A549 (cell line): ENCODE data around the gene PCYT1B. TPM values are rescaled to one million over a fixed set of nuclear protein-coding genes. Genes with fewer than 3 reads are reported as not detected.

Experiments used
- ATAC-seq, 2 experiments: fragments of 200-7000 bp in 1 of 2; fragments of >200 bp in 1 of 2; cut with Nextera tagmentation in 1 of 2; cut with Tn5 transposase in 1 of 2; 3 replicates each; pipeline versions ENCODE4 v1.8.0 to v1.9.1; 2018 to 2020; ENCODE audit warnings: mild to moderate bottlenecking in 1 of 2, moderate library complexity in 1 of 2
- CTCF ChIA-PET: fragments of 300-600 bp; sonication (Branson Sonifier 250); formaldehyde crosslinking; extraction: SDS; loops from one replicate; lab custom pipeline; 2021; ENCODE audit warnings: antibody characterized with exemption, inconsistent platforms; lab: Yijun Ruan, JAX
- POLR2A ChIA-PET: fragments of 350-600 bp; formaldehyde crosslinking; extraction: SDS; loops from one replicate; lab custom pipeline; 2021; ENCODE audit warnings: antibody characterized with exemption, inconsistent platforms; lab: Yijun Ruan, JAX
- DNase-seq, 2 experiments: peaks; one replicate each; pipeline versions ENCODE4 v3.0.0 to v3.0.0-alpha.2; 2011 to 2016; ENCODE audit warnings: low read depth in 1 of 2, low spot score in 1 of 2
- FAIRE-seq: peaks from 2 replicates; lab custom pipeline; 2011; peaks lifted over from hg19 to GRCh38; lab: Jason Lieb, UNC
- H3K27ac ChIP-seq, 2 experiments: fragments of >200 bp; sonication (Bioruptor Twin); formaldehyde crosslinking; 3 replicates each; pipeline ENCODE4 v1.5.1; 2016 to 2017
- H3K4me1 ChIP-seq: fragments of >200 bp; sonication (Bioruptor Twin); formaldehyde crosslinking; 3 replicates; pipeline ENCODE4 v1.6.1; 2016
- H3K4me2 ChIP-seq: fragments of >200 bp; sonication (Bioruptor Twin); formaldehyde crosslinking; 3 replicates; pipeline ENCODE4 v1.6.1; 2016
- H3K4me3 ChIP-seq: fragments of >200 bp; sonication (Bioruptor Twin); formaldehyde crosslinking; 3 replicates; pipeline ENCODE4 v1.5.1; 2016
- H3K9me3 ChIP-seq: fragments of >200 bp; sonication (Bioruptor Twin); formaldehyde crosslinking; 3 replicates; pipeline ENCODE4 v1.6.1; 2016
- BCL3 ChIP-seq: fragments of >200 bp; sonication (Bioruptor Twin); formaldehyde crosslinking; IDR thresholded peaks from 3 replicates; pipeline ENCODE4 v1.6.1; 2016
- CEBPB ChIP-seq, 2 experiments: fragments of >200 bp in 1 of 2; sonication (Bioruptor Twin) in 1 of 2; formaldehyde crosslinking in 1 of 2; IDR thresholded peaks; 2 replicates each; pipeline ENCODE4 v1.6.1; 2012 to 2016
- CHD2 ChIP-seq: fragments of 150-350 bp; IDR thresholded peaks from 2 replicates; pipeline ENCODE4 v1.6.1; 2014; ENCODE audit warnings: low read length; ENCODE audit not compliant: partially characterized antibody
- EHF ChIP-seq: fragments of 250-450 bp; sonication (Bioruptor Pico); IDR thresholded peaks from 2 replicates; pipeline ENCODE4 v1.5.0; 2020; ENCODE audit warnings: mild to moderate bottlenecking
- FOSL2 ChIP-seq, 2 experiments: fragments of 450-650 bp in 1 of 2; fragments of >200 bp in 1 of 2; sonication (Bioruptor Twin) in 1 of 2; formaldehyde crosslinking; IDR thresholded peaks; 2 replicates each; pipeline versions ENCODE4 v1.5.0 to v1.6.1; 2016 to 2020; ENCODE audit warnings: mild to moderate bottlenecking in 1 of 2, moderate library complexity in 1 of 2
- FOXS1 ChIP-seq: fragments of 250-450 bp; sonication (Bioruptor Pico); IDR thresholded peaks from 2 replicates; pipeline ENCODE4 v1.5.0; 2020; ENCODE audit warnings: mild to moderate bottlenecking, moderate library complexity
- HEYL ChIP-seq: fragments of 250-450 bp; sonication (Bioruptor Pico); IDR thresholded peaks from 2 replicates; pipeline ENCODE4 v1.8.0; 2021; ENCODE audit warnings: mild to moderate bottlenecking, moderate library complexity
- HOXB5 ChIP-seq: fragments of 250-450 bp; sonication (Bioruptor Pico); IDR thresholded peaks from 2 replicates; pipeline ENCODE4 v1.5.0; 2020; ENCODE audit warnings: mild to moderate bottlenecking, moderate library complexity
- KDM1A ChIP-seq: fragments of 200-600 bp; sonication (generic); IDR thresholded peaks from 2 replicates; pipeline ENCODE4 v1.6.1; 2016; ENCODE audit warnings: low read depth, mild to moderate bottlenecking
- MAFK ChIP-seq: fragments of 450-650 bp; IDR thresholded peaks from 2 replicates; pipeline ENCODE4 v1.6.1; 2014; ENCODE audit not compliant: partially characterized antibody
- NR3C1 ChIP-seq: fragments of >200 bp; sonication (Bioruptor Twin); formaldehyde crosslinking; IDR thresholded peaks from 3 replicates; pipeline ENCODE4 v1.6.1; 2017
- PHF8 ChIP-seq: fragments of 200-600 bp; sonication (generic); IDR thresholded peaks from 2 replicates; pipeline ENCODE4 v1.6.1; 2016; ENCODE audit warnings: low read depth, mild to moderate bottlenecking, antibody characterized with exemption, moderate library complexity, borderline replicate concordance
- POLR2A ChIP-seq: IDR thresholded peaks from 2 replicates; pipeline ENCODE4 v1.6.1; 2012; ENCODE audit warnings: mild to moderate bottlenecking, low read length
- RAD21 ChIP-seq, 2 experiments: fragments of >200 bp in 1 of 2; sonication (Bioruptor Twin) in 1 of 2; formaldehyde crosslinking in 1 of 2; IDR thresholded peaks in 1 of 2; conservative IDR thresholded peaks in 1 of 2; 2 replicates in 1 of 2; 3 replicates in 1 of 2; pipeline ENCODE4 v1.6.1; 2012 to 2018; ENCODE audit warnings: inconsistent platforms in 1 of 2
- REST ChIP-seq: fragments of 200-600 bp; sonication (generic); IDR thresholded peaks from 2 replicates; pipeline ENCODE4 v1.6.1; 2016; ENCODE audit warnings: antibody characterized with exemption, mild to moderate bottlenecking, moderate library complexity
- SMC3 ChIP-seq: fragments of >200 bp; sonication (Bioruptor Twin); formaldehyde crosslinking; IDR thresholded peaks from 3 replicates; pipeline ENCODE4 v1.6.1; 2018; ENCODE audit warnings: inconsistent platforms
- TFCP2L1 ChIP-seq: fragments of 250-450 bp; sonication (Bioruptor Pico); IDR thresholded peaks from 2 replicates; pipeline ENCODE4 v1.5.0; 2021; ENCODE audit warnings: mild to moderate bottlenecking
- TP53 ChIP-seq: fragments of 250-450 bp; sonication (Bioruptor Pico); IDR thresholded peaks from 2 replicates; pipeline ENCODE4 v1.5.0; 2021; ENCODE audit warnings: mild to moderate bottlenecking, moderate library complexity
- ZFP36 ChIP-seq: fragments of 450-650 bp; IDR thresholded peaks from 2 replicates; pipeline ENCODE4 v1.6.1; 2014; ENCODE audit warnings: borderline replicate concordance; ENCODE audit not compliant: partially characterized antibody
- WGBS: methylation state at CpG from one replicate; pipeline ENCODE4 v1.1.6; 2017; ENCODE audit errors: missing lambda C conversion rate; 5-methylcytosine and 5-hydroxymethylcytosine counted together
- polyA plus RNA-seq, 4 experiments: library from polyadenylated mRNA; depleted of rRNA in 3 of 4; stranded (reverse); fragments of >200 nt; fragmentation: RNase III in 1 of 4; extraction: RNeasy Plus Mini Kit Qiagen cat#74134 plus additional on column Dnase treatment in 1 of 4; gene quantifications; 2 replicates in 3 of 4; 3 replicates in 1 of 4; pipeline ENCODE4 v1.2.3, GENCODE V29; 2011 to 2017
- TF ChIP-seq, protein P1 (sequence below): fragments of >200 bp; sonication (Bioruptor Twin); formaldehyde crosslinking; IDR thresholded peaks from 3 replicates; pipeline ENCODE4 v1.5.1; 2016
- TF ChIP-seq, protein P2 (sequence below): IDR thresholded peaks from 2 replicates; pipeline ENCODE4 v1.6.1; 2012

Gene PCYT1B
- polyA plus RNA-seq, 2 of the 4 experiments (the other 2 are of a cell fraction) = 0.05 TPM; not detected in 1

DNA sequence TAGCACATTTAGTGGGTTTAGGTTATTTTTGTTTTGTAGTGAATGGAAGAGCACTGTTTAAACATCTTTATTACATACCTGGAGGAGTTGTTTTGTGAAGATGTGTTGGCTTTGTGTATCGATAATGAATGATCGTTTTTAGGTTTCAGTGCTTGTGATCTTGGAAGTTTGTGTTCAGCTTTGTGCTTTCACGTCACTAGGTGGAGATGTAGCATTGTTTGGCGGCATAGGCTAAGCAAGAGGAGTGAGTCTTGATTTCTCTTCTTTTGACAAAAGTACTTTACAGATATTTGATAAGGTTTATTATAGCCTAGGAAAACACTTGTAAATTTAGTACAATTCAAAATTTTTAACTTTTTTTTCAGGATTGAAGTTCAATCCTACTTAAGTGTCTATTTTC, 131.7 kb downstream of the PCYT1B start:
- CTCF ChIA-PET = interaction anchor here (1.4 kb wide), 1 partner anchor 8 kb away, joined by 4 read pairs; no protein-coding TSS in a partner anchor
- TF ChIP-seq, protein P1, sequence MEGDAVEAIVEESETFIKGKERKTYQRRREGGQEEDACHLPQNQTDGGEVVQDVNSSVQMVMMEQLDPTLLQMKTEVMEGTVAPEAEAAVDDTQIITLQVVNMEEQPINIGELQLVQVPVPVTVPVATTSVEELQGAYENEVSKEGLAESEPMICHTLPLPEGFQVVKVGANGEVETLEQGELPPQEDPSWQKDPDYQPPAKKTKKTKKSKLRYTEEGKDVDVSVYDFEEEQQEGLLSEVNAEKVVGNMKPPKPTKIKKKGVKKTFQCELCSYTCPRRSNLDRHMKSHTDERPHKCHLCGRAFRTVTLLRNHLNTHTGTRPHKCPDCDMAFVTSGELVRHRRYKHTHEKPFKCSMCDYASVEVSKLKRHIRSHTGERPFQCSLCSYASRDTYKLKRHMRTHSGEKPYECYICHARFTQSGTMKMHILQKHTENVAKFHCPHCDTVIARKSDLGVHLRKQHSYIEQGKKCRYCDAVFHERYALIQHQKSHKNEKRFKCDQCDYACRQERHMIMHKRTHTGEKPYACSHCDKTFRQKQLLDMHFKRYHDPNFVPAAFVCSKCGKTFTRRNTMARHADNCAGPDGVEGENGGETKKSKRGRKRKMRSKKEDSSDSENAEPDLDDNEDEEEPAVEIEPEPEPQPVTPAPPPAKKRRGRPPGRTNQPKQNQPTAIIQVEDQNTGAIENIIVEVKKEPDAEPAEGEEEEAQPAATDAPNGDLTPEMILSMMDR = peak; percentile 42
- TF ChIP-seq HOXB5 (CRISPR knock-in tag) (no peak), RAD21 (conservative IDR thresholded peaks at IDR 0.05 in 1 of 2, IDR thresholded peaks at IDR 0.05 in 1 of 2) (peak; percentile 46 to 63; a peak in 4 of 5 replicates), KDM1A (no peak), SMC3 (peak; percentile 29; the same call in 2 of the 3 replicates)
- TF ChIP-seq, all 56 proteins: peak for 3
- WGBS = 78% methylated on average over 4 of the region's 4 CpGs
- H3K4me3 ChIP-seq = no peak overlapping the region
- H3K4me2 ChIP-seq = no peak overlapping the region
- H3K4me1 ChIP-seq = no peaks in the 10 kb centered on the region
- POLR2A ChIA-PET = no interaction called here
- no peak overlapping the region for H3K27ac ChIP-seq
- DNase-seq (peak in 1 of 2 experiments; percentile 37), FAIRE-seq (peak; percentile 96), ATAC-seq (no peak)
- no peaks in the 10 kb centered on the region for H3K9me3 ChIP-seq

DNA sequence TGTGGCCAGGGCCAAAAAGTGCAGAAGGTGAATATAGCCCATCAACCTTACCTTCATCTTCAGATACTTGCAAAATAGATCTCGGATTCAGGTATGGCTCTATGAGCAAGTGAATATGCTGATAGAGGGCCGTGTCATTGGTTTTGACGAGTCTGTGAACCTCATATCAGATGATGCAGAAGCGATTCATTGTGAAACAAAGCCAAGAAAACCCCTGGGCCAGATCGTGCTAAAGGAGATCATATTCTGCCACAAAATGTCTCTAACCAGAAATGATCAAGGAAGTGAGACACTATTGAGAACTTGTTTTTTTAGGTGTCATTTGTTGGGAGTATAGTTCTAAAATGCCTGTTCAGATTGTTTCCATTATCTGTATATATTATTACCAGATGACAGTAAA, 133.7 kb downstream of the PCYT1B start:
- Histone ChIP-seq H3K27ac (no peak overlapping the region), H3K4me3 (no peak overlapping the region), H3K4me2 (no peak overlapping the region), H3K4me1 (no peaks in the 10 kb centered on the region)
- TF ChIP-seq ZFP36 (no peak), PHF8 (no peak), POLR2A (no peak), BCL3 (no peak), CHD2 (no peak), REST (no peak), CEBPB (IDR thresholded peaks at IDR 0.05) (no peak), TFCP2L1 (CRISPR knock-in tag) (no peak), MAFK (no peak)
- TF ChIP-seq, protein P2, sequence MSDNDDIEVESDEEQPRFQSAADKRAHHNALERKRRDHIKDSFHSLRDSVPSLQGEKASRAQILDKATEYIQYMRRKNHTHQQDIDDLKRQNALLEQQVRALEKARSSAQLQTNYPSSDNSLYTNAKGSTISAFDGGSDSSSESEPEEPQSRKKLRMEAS = no peak
- TF ChIP-seq, all 56 proteins: peak for 0
- POLR2A ChIA-PET = no interaction called here
- no peak for ATAC-seq
- DNase-seq = no peak
- CTCF ChIA-PET = no interaction called here
- WGBS = 85% methylated on average over 5 of the region's 5 CpGs
- H3K9me3 ChIP-seq = no peaks in the 10 kb centered on the region
- FAIRE-seq = no peak

DNA sequence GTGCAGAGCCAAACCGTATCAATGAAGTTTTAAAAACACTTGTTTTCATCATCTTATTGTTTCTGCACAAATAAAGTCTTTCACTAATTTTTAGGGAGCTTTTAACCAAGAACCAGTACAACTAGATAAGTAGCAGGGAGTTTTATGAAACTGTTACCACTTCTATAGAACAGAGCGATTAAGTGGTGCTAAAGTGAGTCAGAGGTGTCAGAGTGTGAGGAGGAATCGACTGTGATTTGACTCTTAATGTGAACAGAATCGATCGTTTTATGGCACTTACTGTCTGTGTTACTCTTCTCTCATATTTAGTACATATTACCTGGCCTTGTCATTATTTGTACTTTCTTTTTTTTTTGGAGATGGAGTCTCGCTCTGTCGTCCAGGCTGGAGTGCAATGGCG, 138.8 kb downstream of the PCYT1B start:
- DNase-seq = no peak
- Histone ChIP-seq H3K9me3 (no peaks in the 10 kb centered on the region), H3K4me2 (no peak overlapping the region), H3K4me1 (peaks cover 9% of the 10 kb centered on the region), H3K4me3 (no peak overlapping the region), H3K27ac (no peak overlapping the region)
- 90% methylated on average over 8 of the region's 8 CpGs for WGBS
- ChIA-PET POLR2A (no interaction called here), CTCF (no interaction called here)
- no peak for ATAC-seq
- FAIRE-seq = no peak
- TF ChIP-seq SMC3 = no peak
- no peak for TF ChIP-seq REST
- no peak for TF ChIP-seq HEYL (CRISPR knock-in tag)
- TF ChIP-seq POLR2A = no peak
- TF ChIP-seq FOSL2 (IDR thresholded peaks at IDR 0.05) = no peak
- no peak for TF ChIP-seq FOSL2 (CRISPR knock-in tag; IDR thresholded peaks at IDR 0.05)
- no peak for TF ChIP-seq NR3C1
- no peak for TF ChIP-seq FOXS1 (CRISPR knock-in tag)
- TF ChIP-seq TP53 (CRISPR knock-in tag) = no peak
- no peak for TF ChIP-seq EHF (CRISPR knock-in tag)
